GM21447 (cell line): ENCODE results near the gene IRF3.

Source experiments
- ATAC-seq: cut with Tn5 transposase; IDR thresholded peaks from one replicate; pipeline ENCODE4 v1.9.1; 2021; ENCODE audit not compliant: unreplicated experiment

The IRF3 gene

GRCh38 chr19:49687566-49688316, 22.1 kb upstream of the IRF3 start:
- no peak for ATAC-seq

- no peak for ATAC-seq
Observed at GRCh38 chr19:49687150-49687549, 21.5 kb upstream of the IRF3 start.

GRCh38 chr19:49686503-49687088, 20.9 kb upstream of the IRF3 start:
- ATAC-seq: no peak

GRCh38 chr19:49685845-49686332, 20.2 kb upstream of the IRF3 start:
- ATAC-seq: no peak

GRCh38 chr19:49684983-49685553, 19.4 kb upstream of the IRF3 start:
- no peak for ATAC-seq

DNA sequence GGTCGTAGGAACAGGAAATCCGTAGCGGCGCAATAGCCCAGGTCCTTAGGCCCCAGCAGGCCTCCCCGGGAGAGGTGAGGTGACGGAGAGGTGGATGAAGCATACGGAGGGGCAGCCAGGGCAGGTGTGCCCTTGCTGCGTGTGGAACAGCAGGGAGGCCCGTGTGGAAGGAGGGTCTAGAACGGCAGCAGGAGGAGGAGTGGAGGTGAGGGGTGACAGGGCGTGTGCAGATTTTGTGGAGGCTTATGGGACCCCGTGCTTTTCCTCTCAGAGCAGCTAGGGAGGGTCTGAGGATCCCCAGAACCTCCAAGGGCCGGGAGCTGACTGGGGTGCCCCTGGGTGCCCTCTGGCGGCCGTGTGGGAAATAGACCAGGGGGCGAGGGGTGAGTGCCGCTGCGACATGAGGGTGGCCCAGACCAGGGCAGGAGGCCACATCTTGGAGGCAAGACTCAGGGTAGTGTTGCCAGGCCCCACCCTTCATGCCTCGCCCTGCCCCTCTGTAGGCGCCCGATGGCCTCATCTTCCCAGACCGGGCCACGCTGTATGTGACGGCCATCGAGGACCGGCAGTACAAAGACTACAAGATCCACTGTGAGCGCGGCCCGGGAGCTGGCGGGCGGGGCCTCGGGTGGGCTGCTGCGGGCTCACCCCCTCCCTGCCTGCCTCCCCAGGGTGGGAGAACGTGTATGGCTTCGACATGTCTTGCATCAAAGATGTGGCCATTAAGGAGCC, 18.8 kb upstream of the IRF3 start:
- no peak for ATAC-seq

DNA sequence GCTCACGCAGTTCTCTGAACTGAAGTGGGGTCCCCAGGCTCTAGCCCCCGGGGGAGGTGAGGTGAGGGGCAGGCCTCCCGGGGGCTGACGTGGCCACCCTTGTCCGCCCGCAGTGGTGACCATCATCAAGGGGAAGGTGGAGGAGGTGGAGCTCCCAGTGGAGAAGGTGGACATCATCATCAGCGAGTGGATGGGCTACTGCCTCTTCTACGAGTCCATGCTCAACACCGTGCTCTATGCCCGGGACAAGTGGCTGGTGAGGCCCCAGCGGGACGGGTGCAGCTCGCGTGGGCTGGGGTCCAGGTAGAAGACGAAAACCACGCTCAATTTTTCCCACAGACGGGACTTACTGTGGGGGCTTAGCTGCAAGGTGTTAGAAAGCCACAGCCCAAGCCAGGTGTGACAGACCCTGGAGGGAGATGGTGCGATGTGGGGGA, 18.2 kb upstream of the IRF3 start:
- ATAC-seq: no peak

GRCh38 chr19:49682274-49682673, 16.6 kb upstream of the IRF3 start:
- no peak for ATAC-seq

DNA sequence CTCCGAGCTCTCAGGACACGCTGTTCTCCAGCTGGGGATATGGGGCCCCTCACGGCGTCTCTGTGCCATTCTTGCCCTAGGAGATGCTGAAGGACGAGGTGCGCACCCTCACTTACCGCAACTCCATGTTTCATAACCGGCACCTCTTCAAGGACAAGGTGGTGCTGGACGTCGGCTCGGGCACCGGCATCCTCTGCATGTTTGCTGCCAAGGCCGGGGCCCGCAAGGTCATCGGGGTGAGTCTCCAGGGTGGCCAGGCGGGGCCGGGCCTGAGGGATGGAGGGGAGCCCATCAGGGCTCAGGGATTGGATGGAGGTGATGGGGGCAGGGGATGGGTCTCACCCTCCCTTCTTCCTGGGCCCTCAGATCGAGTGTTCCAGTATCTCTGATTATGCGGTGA, 16.2 kb upstream of the IRF3 start:
- no peak for ATAC-seq

DNA sequence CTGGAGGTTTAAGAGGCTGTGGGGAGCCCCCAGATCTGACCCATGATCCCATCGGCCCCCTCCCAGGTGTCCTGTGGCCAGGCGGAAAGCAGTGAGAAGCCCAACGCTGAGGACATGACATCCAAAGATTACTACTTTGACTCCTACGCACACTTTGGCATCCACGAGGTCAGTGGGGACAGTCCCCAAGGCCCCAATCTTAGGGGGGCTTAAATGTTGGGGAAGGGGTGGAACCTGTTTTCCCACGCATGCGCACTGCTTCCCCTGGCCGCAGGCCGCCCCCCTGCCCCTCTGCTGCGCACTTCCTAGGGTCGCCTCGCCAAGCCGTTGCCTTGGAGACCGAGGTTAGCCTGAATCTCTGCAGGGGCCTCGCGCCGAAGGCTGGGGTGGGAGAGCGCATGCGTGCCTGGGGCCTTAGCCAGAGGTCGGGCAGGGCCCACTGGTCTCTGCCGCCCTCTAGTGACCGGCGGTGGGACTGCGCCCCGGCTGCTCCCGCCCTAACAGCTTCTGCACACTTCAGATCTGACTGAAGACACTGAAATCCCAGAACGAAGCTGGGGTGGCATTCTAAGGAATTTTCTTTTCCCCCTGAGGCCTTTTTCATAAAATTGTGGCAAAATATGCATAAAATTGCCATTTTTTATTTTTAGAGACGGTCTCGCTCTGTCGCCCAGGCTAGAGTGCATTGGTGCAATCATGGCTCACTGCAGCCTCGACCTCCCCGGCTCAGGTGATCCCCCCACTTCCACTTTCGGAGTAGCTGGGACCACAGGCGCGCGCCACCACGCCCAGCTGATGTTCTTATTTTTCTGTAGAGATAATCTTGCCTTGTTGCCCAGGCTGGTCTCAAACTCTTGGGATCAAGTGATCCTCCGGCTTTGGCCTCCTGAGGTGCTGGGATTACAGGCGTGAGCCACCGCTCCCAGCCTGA, 15.0 kb upstream of the IRF3 start:
- ATAC-seq: no peak

- ATAC-seq: no peak
Observed at GRCh38 chr19:49679771-49680413, 14.2 kb upstream of the IRF3 start.

DNA sequence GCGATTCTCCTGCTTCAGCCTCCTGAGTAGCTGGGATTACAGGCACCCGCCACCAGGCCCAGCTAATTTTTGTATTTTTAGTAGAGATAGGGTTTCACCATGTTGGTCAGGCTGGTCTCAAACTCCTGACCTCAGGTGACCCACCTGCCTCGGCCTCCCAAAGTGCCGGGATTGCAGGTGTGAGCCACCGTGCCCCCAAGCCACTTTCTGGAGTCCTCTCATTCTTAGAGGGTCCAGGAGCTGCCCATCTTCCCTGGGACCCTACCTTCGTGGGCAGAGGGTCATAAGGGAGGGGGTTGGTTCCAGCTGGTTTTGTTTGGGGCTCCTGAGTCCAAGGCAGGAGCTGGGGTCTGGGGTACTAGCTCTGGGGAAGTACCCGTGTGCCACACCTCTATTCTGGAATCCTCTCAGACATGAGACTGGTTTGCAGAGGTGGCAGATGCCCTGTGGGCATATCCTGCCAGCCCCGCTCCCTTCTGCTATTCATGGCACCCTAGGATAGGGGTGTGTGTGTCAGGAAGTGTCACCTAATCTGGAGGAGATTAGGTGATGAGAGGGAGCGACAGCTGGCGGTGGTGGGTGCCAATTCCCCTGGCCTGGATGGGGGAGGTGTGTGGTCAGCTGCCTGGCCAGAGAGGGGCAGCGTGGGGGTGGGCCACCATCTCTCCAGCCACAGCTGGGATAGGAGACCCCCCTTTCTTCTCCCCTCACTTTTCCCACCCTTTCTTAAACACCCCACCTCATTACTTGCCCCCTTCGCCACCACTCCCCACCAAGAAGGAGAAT, 13.5 kb upstream of the IRF3 start:
- ATAC-seq: no peak

- no peak for ATAC-seq
Observed at GRCh38 chr19:49677901-49678674, 12.4 kb upstream of the IRF3 start.

DNA sequence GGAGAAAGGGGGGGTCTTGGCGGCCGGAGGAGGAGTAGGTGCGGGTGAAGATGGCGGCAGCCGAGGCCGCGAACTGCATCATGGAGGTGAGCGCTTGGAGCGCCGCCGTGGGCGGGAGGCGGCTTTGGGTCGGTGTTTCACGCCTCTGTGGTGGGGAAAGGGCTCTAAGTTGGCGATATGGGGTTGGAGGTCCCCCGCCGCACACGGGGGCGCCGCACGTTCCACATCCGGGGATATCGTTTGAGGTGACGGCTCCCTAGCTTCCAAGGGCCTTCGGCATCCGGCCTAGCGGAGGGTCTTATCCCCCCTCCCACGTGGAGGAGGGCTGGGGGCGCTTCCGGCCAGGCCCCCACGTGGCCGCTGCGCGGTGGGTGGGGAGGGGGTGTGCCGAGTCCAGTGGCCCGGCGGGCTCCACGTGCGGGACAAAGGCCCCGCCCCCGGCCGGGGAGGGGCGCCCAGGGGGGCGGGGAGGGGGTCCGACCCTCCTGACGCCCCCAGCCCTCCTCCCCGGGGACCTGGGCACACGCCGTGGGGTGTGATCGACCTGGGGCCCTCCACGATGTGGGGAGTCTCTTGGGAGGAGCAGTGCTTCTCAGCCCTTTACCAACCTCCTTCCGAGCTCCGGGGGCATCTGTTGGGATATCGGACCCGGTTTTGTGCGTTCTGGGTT, 11.7 kb upstream of the IRF3 start, which contains the start of gene PRMT1:
Gene PRMT1 (plus strand): TSS at position 41 of the 670 bp plus-strand sequence. CDS start 10 bp downstream, at position 51.
- no peak for ATAC-seq

DNA sequence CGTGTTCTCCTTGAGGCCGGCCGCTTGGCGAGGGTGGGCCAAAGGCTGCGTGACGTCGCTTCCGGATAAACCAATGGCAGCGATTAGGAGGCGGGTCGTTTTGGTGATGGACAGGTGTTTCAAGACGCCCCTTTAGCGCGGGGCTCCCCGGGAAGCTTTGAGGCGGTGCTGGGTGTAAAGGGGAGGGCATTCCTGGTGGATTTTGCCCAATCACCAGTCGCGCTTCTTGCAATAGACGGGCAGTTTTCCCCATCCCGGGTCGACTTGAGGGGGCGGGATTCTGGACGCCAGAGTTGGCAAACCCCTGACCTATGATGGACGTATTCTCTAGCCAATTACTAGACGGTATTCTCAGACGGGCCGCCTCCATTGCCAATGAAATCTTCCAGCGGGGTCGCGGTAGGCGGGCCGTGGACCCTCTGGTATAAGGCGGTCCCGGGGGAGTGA, 11.2 kb upstream of the IRF3 start:
- ATAC-seq: peak; percentile 69

GRCh38 chr19:49676136-49676783, 10.6 kb upstream of the IRF3 start:
- peak; percentile 23 for ATAC-seq
